Measurements from ENCODE around the gene PARK7. TPM values are rescaled to one million over a fixed set of nuclear protein-coding genes. Genes with fewer than 3 reads are reported as not detected.

Gene PARK7
- total RNA-seq, 1 experiment from 2014 or later: 359 TPM

DNA sequence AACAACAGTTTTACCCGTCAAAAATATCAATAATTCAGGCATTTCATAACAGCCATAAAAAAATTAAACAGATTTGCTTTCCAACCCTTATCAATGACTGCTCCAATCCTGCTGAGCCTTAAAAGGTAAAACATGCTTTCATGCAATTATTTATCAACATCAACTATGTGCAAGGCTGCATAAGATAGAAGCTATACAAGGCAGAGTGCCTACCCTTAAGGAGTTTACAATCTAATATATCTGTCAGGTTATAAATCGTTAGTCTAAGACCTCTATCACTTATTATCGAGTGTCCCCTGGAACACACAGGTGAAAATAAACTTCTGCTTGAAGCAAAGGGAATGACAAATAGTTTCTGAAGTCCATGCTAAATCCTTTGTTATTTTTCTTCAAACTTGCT lies 62.8 kb downstream of the PARK7 start:
- DNase-seq (ENCODE audit: low spot score): no peak

DNA sequence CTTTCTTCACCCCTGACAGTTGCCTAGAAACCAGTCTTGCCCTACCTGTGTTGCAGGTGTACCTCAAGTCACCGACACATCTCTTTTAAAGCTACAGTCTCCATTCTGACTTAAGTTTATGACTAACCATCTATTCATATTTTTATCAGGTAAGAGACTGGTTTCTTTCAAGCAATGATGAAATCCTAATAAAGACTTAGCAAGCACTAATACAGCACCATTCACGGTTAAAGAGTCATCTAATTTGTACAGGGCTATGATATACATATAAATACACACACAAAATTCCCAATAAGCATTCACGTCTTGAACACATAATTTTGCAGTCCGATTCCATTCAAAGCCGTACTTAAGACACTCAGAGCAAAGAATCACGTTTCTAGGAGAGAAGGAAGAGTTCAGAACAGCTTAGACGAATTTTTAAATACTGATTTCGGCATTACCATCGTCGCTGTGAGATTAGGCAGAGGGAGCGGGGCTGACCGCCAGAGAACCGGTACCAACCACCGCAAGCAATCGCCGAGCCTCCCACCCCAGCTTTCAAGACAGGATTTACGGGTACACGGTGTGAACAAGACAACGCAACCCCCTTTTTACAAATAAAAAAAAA lies 63.7 kb downstream of the PARK7 start:
- DNase-seq (ENCODE audit: low spot score): no peak

DNA sequence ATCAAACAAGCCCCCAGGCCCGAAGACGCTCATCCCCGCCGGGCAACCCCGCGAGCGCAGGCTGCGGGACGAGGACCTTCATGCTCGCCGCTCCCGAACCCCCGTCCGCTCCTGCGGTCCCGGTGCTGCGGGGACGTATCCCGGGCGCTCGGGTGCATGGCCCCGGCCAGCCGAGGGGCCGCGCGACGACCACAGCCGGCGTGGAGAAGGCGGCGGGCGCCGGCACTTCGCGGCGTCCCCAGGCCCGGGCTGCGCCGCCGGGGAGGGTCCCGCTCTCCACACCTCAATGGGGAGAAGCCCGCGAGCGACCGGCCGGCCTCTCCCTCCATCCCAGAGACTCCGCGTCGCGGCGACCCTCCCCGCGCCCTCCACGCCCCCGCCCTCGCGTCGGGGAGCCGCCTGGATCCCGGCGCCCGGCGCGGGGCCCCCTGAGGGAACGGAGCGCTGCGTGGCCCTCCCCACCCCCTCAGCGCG lies 64.2 kb downstream of the PARK7 start:
- no peak for DNase-seq (ENCODE audit: low spot score)

DNA sequence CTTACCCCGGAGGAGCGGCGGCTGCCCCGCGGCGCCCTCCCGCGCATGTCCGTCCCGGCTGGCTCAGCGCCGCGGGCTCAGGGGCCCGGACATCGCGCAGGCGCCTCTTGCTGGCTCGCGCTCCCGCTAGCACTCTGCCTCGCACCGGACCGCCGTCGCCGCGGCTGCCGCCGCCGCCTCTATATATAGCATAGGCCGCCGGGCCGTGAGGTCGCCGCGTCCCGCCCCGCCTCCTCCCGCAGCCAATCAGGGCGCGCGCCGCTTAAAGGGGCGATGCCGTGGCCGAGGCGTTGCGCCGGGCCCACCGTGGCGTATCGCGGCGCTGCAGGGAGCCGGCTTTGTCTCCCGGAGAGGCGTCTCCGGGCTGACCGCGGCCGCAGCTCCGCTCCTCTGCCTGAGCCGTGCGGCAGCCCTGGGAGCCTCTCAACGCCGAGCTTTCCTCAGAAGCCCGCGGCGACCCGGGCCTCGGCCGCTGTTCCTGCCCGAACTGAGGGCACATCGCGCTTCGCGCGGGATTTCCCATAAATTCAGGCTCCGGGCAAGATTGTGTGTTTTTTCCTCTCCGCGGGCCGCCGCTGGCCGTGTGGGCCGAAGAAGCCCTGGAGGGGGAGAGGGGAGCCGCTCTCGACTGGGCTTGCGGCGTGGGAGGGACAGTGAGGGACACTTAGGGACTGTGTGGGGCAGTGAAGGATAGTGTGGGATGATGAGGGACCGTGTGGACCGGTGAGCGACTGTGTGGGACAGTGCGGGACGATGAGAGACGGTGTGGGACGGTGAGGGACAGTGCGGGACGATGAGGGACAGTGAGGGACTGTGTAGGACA lies 64.9 kb downstream of the PARK7 start, which contains the start of gene ERRFI1:
TSS of gene ERRFI1 (minus strand) at position 157 of the 823 bp plus-strand sequence. CDS start 10,690 bp downstream, outside the sequence.
- DNase-seq (ENCODE audit: low spot score): peak; percentile 66

DNA sequence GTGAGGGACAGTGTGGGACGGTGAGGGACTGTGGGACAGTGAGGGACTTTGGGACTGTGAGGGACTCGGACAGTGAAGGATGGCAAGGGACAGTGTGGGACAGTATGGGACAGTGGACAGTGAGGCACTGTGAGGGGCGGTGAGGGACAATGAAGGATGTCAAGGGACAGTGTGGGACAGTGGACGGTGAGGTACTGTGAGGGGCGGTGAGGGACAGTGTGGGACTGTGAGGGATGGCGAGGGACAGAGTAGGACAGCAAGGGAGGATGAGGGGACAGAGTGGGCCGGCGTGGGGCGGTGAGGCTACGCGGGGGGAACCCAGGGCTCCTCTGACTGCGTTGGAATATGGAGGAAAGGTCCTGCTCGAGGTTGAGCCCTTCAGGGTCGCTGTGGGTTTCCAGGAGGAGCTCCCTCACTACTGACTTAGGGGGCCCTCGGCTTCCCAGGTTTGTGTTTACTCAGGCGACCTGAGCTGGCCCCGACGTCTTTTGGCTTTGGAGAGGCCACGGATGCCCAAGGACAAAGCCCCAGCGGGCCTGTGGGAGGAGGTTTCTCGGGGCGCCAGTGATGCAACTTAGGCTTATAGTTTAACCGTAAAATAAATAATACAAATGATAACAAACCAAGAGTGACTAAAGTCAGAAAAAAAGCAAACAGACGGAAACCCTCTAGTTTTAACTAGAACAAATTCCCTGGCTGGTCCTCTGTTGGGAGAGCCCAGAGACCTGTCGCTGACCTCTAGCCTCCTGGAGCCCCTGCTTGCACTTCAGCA lies 65.7 kb downstream of the PARK7 start:
- DNase-seq (ENCODE audit: low spot score): no peak

DNA sequence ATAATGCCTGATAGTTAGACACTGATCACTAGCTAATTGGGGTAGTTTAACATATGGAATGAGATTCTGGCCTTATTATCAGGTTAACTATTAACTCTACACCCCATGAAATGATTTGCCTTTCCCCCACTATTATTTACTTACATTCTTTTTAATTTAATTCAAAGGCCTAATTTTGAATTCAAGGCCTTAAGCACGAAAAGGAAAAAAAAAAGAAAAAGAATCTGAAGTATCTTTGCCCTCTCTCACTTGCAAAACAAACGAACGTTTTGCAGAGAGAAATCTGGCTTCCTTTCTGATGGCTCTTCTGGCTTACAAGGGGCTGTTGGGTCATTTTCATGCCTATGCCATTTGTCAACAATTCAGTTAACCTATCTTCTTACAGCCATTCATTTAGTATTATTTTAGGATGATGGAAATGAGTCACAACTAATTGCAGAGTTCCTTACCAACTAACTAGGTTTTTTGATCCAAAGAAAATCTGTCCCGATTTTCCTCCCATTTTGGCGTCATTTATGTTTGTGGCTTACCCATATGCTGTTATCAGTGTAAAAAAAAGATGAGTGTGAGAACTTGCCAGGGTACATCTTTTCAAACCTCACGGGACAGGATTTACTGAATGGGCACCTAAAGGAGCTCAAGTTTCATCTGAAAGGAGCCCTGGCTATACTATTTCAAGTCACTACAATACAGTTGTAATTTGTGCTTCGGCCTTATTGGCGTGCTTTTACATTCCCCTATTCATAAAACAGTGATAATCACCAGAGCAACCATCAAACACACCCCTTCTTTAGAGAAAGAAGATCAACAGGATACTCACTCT lies 66.4 kb downstream of the PARK7 start:
- peak; percentile 62 for DNase-seq (ENCODE audit: low spot score)

DNA sequence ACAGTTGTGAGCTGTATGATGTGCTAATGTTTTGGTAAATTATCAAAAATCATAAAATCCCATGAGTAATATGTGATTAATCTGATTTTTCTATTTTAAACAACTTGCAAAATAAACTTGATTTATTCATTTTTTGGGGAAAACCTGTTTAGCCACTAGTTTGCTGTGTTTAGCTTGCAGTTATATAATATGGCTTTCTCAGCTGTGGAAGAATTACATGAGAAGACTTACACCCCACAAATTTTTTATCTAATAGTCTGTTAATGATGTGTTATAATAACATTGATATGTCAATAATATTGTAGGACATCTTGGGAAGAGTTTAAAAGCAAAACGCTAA lies 67.0 kb downstream of the PARK7 start:
- no peak for DNase-seq (ENCODE audit: low spot score)

DNA sequence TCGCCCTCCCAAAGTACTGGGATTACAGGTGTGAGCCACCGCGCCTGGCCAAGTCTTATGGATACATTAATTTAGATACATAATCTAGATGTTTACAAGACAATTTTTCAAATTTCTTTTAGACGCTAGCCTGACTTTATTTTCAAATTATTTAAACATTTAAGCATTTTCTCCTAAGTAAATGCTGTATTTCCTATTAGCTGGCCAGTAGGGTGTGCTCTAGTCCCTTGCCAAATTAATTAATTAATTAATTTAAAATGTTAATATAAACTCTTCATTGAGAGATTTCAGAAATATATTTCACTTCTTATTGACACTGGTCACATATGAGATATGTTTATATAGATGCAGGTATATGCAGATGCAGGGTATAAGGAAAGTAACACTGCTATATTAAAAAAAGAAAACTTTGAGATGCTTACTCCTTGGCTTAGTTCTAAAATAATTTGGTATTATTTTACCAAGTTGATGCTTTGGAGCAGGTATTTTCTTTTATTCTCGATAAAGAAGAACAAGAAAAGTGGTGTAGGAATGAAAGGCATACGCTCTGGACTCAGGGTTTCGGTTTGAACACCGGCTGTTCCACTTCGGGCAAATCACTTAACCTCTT lies 69.8 kb downstream of the PARK7 start:
- DNase-seq (ENCODE audit: low spot score): no peak

GRCh38 chr1:8032366-8032910 lies 70.9 kb downstream of the PARK7 start:
- no peak for DNase-seq (ENCODE audit: low spot score)

- DNase-seq (ENCODE audit: low spot score): no peak
Observed at GRCh38 chr1:8033322-8033721, 71.8 kb downstream of the PARK7 start.

Other genes with a start within 250 kb of the PARK7 start
- gene VAMP3, start 190.4 kb upstream of the PARK7 start, total RNA-seq (2014; rRNA removed; shearing (Covaris generic)): 126 and 138 TPM in 2 replicates
- gene PER3, start 177.4 kb upstream of the PARK7 start, total RNA-seq (2014; rRNA removed; shearing (Covaris generic)): 6.0 and 6.1 TPM in 2 replicates
- not detected in 2 replicates for gene UTS2, start 108.6 kb upstream of the PARK7 start, total RNA-seq (2014; rRNA removed; shearing (Covaris generic))
- gene TNFRSF9, start 20.9 kb upstream of the PARK7 start, total RNA-seq (2014; rRNA removed; shearing (Covaris generic)): 0.95 and 2.2 TPM in 2 replicates
- gene ERRFI1, start 64.6 kb downstream of the PARK7 start, total RNA-seq (2014; rRNA removed; shearing (Covaris generic)): 92.1 and 100 TPM in 2 replicates